HG02840 (cell line): Measurements from ENCODE around the gene RIPOR2.
"Not testable (repeated sequence)": the region's sequence is repeated elsewhere in the genome, so short reads cannot be mapped to it uniquely, and the experiment has no call there.

ENCODE experiments used
- ATAC-seq: cut with Tn5 transposase; IDR thresholded peaks from one replicate; pipeline ENCODE4 v1.9.1; 2021; ENCODE audit warnings: mild to moderate bottlenecking, moderate library complexity, moderate number of reproducible peaks; ENCODE audit not compliant: unreplicated experiment, low FRiP score

Gene RIPOR2

DNA sequence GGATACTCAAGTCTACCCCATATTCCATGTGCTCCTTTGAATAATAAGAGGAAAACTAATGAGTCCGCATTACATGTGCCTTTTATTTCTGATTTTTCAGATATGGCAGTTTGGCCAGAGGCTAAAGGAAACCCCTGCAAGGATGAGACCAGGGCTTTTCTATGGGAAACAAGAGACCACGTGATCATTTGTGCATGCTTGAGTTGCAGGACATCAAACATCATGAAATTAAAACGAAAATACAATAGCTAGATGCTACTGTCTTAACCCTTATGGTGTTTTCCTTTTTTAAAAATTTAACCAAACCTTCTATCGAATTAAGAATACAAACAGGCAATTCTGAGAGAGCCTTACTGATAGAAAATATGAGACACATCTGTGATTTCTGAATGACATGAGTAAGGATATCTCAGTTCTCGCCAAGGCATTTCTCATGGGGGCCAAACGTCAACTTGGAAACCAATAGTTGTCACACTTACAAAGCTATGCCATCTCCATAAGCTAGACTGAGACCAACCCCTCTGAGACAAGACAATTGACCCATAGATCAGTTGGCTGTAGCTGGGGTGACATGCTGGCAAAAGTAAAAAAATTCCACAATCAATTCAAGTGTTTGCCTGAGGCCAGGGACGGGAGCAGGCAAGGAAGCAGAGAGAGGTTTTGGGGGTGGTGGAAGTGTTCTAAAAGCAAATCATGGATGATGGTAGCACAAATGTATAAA lies 52.8 kb downstream of the RIPOR2 start:
- no peak for ATAC-seq

DNA sequence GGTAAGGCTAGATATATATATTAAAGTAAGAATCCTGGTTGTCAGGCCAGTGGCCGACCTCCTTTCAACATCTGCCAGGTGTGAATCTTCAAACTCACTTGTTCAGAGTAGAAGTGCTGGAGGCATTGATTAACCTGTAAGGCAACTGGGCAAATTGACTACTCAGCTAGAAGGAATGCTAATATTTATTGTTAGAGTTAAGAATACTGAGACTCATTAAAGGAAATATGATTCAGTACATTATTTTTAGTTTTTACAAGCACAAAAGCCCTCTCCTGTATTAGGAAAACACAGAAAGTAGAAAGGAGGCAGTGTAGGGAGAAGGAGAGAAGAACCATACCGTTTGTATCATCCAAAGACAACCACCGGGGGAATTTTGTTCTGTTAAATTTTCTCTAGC lies 53.5 kb downstream of the RIPOR2 start:
- no peak for ATAC-seq

DNA sequence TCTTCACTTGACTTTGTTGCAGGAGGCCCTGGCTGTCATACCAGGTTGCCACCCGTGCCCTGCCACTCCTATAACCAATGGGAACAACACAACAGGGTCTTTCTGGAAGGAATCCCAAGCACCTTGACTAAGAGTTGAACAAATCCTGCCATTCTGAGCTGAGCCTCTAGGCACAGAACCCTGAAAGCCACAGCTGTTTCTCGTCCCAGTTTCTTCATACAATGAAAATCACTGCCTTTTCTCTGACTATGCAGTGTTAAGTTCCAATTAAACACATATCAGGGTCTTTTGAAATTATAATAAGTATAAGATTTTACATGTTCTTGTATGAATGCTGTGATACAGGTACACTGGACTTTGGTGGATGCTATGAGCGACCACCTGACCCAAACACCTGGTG lies 54.4 kb downstream of the RIPOR2 start:
- ATAC-seq = no peak

DNA sequence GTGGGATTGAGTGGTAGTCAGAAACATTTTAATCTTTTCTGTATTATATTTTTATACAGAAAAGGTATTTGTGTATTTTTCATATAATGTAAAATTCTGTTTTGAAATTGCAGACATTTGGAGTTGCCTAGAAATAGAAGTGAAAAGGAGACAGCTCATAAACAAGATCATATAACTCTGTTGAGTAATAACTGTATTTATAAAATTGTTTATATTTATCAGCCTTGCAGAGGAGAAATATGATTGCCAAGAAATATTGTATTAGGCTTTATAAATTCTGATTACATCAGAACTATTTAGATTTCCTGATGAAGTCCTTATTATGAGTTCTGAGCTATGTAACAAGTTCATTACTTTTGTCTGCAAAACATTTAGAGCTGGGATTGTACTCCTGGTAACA lies 55.3 kb downstream of the RIPOR2 start:
- no peak for ATAC-seq

DNA sequence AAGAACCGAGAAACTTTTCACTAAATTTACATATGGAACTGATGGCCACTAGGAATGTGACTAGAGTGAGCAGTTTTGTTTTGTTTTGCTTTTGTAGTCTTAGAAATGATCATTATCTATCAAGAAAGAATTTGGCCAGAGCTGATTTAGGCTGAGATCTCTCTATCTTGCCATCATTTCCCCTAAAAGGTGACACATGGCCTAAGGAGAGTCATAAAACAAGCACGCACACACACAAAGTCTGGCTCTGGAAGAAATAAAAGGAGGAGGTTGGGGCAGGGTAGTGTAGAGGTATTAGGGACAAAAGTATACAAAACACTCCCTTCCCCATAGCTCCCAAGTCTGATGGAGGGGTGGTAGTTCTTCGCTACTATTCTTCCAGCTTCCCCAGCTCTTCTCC lies 56.4 kb downstream of the RIPOR2 start:
- ATAC-seq = no peak

DNA sequence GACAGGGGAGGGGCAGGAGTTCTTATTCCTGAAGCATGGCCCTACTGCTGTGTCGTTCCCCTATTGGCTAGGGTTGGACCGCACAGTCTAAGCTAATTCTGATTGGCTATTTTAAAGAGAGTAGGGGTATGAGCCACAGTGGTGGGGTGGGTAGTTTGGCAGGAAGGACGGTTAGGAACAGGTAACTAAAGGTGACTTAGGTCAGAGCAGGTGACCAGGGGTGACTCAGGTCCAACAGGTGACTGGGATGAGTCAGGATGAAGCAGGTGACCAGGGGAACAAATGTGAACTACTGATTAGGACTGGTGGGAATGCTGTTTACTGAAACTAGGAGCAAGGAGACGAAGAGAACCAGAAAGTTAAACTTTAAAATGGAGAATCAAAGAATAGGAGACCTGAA lies 58.0 kb downstream of the RIPOR2 start:
- not testable (repeated sequence) for ATAC-seq

DNA sequence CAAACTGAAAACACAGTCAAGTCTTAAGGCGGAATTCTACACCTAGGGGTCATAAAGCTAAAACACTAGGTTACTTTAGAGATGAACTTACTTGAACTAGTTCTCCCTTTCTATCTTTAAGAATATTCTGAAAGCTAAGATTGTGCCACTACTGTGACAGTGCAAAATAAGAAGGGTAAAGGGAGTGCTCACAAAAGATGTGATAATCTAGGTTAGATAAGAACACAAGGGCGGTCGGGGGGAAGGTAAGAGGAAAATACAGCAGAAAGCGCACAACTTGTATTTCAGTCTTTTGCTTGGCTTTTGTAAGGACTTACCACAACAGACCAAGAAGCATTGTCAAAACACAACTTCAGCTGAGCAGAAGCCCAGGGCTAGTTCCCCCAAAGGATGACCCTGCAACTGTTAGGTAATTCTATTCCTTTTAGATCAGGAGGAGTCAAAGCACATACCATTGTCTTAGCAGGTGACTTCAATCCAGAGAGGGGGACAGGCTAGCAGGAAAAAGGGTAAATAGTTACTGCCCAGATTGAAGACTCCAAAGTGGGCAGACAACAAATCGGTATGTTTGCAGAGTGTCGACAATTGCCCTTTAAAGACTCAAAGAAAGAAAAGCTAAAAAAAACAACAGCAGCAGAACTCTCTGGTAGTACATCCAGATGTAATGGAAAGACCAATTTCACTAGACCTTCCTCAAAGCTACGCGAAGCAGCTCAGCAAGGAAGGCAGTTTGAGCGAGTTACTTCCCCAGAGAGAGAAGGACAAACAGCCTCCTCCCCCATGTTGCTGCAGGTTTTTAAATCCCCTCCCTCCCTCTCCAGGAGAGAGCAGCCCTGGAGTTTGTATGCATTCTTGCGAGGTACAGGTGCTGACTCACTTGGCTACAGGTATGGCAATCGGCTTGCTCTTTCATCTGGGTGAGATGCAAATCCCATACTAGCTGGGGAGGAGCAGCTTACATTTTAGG lies 59.0 kb downstream of the RIPOR2 start:
- no peak for ATAC-seq

DNA sequence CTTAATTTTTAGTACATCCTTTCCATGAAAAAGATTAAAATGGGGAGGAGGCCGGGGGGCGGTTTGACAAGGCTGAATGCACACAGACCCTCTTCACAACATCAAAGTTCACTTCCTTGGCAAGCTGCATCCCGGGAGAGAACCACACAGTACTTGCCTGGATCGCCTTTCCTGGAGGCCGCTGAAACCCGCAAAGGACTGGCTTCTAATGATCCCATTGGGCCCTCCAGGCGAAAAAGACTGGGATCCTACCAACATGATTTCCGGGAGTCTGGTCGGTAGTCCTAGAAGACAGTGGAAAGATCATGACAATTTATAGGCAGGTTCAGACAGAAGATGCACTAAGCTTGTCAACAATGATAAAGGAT lies 60.2 kb downstream of the RIPOR2 start:
- no peak for ATAC-seq

DNA sequence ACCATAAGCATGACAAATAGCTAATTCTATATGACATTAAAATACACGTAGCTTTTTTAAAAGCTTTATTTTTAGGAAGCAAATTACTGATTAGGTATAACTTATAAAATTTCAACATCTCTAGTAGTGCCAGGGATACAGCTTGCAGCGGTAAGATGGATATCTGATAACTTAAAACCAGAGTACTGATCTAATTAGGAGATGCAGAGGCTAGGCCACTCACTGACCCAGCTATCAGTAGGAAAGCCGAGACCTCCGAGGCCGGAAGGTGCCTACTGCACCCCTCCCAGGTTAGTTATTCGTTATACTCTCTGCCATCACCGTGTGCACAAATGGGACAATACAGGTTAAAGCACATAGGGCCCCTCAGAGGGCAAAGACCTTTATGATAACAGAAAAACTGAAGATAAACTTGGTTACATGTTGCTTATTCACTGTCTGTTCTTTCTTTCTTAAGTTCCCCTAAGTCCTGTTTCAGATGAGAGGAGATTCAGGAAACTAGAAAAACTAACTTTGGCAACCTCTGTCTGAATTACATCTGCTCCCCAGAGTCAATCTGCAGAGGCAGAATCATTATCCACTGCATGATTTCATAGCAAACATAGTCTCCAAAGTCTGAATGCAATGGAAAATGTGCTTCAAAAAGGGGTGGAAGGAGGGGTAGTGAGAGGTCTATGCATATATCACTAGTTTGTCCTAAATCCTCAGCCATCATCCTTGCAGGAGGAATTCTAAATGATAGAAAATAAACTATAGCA lies 60.8 kb downstream of the RIPOR2 start:
- ATAC-seq = no peak

DNA sequence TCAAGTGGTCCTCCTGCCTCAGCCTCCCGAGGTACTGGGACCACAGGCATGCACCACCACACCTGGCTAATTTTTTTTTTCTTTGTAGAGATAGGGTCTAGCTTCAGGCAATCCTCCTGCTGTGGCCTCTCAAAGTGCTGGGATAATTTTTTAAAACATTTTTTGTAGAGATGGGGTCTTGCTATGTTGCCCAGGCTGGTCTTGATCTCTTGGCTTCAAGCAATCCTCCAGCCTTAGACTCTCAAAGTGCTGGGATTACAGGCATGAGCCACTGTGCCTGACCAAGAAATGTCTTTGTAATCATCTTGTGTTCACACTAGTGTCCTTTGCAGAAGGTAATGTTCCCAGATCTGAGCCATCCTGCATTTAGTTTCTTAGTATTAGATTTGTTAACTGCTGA lies 61.6 kb downstream of the RIPOR2 start:
- no peak for ATAC-seq

DNA sequence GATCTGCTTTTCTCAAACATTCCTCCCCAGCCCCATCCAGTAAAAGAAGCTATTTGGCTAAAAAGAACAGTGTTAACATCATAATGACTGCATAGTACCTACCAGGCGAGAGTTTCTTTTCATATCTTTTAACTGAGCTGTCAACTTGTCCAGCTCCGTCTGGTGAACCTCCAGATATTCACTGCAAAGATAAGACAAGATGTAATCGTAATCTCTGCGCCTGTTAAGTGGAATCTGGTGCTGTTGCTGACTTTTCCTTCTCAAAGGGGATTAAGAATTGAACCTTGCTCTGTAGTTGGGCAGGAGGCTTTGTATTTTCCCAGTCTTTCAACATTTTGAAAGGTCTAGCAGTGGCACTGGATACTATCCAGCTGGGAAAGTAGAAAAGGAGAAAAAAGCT lies 63.0 kb downstream of the RIPOR2 start:
- ATAC-seq = no peak

DNA sequence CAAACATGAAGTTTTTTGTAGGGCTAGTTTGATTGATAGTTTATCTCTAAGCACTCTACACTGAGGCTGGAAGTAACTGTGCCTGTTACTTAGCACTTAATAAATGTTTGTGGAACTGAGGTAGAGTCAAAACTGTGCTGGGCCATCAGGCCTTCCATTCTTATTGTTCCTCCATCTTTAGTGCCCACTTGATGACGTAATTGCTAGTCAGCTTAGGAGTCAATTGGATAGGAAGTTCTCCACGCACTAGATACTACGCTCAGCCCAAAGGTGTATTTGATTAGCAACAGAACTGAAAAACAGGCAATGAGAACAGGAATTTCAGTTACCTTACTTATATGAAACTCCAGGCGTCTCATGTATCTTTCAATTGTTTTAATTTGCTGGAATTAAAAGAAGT lies 67.0 kb downstream of the RIPOR2 start:
- ATAC-seq = no peak

DNA sequence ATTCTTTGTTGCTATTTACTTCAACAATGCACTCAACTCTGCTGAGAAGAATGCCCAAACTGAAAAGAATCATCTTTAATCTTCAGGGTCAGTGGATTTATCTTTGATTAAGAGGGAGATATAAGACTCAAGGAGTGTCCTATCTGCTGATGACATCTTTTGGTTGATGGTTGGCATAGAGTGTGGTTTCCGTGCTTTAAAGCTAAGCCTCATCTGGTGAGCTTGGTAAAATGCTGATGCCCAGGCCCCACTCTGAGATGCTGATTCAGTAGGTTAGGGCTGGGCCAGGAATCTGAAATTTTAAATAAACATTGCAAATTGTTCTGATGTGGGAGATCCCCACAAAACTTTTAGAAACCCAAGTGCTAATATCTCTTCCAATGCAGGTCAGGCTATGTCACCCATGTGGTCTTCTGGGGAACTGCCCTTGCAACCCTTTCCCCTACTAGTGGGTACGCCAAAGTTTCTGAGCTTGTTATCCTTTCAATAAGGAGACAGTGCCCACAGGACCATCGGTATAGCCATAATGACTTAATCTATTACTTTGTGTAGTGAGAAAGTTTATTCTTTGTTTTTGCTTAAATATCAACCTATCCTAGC lies 68.6 kb downstream of the RIPOR2 start:
- no peak for ATAC-seq

DNA sequence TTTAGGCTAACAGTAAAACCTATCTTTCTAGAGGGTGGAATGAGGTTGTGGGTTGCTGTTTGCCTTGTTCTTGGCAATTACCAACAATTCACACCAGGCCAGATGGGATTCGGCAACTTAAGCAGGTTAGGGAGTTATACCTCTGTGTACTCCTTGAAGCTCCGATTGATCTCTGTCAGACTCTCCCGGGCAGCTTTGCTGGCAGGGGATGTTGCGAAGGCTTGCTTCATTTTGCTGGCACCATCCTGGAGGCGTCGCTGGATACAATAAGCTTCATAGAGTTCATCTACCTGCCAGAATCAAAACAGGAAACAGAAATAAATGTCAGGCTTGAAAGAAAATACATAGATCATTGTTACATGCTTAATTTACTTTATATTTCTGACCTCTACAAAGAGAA lies 70.6 kb downstream of the RIPOR2 start:
- ATAC-seq = no peak

DNA sequence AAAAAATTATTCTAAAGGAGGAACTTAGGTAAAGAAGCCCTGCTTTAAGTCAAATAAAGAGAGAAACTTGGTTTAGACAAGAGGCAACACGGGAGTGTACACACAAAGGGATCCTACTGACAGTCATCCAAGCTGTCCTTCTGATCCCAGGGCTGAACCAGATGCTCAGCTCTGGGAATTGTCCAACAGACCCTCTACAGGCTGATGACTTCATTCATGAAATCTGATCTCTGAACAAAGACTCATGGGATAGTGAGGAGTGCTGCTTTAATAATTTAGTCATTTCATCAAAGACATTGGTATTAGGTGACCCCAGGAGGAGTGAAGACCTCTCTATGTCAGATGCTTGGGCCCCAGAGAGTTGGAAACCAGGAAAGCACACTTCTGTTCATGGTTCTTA lies 71.4 kb downstream of the RIPOR2 start:
- ATAC-seq = no peak

DNA sequence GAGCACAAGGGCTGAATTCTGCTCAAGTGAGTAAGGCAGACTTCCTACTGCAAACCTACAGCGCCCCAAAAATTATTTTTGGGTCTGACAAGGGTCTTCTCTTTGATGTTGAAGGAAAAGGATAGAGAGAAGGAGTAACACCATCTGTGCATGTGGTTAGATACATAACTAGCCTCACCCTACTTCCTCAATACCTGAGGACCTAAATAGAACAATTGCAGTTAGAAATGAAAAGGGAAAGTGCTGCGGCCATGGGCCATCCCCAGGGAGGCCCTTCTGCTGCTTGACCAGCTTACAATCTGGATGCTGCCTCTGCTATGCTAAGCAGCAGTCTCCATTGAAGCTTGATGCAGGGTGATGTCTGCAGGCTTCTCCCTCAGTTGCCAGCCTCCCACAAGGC lies 73.8 kb downstream of the RIPOR2 start:
- ATAC-seq = no peak

DNA sequence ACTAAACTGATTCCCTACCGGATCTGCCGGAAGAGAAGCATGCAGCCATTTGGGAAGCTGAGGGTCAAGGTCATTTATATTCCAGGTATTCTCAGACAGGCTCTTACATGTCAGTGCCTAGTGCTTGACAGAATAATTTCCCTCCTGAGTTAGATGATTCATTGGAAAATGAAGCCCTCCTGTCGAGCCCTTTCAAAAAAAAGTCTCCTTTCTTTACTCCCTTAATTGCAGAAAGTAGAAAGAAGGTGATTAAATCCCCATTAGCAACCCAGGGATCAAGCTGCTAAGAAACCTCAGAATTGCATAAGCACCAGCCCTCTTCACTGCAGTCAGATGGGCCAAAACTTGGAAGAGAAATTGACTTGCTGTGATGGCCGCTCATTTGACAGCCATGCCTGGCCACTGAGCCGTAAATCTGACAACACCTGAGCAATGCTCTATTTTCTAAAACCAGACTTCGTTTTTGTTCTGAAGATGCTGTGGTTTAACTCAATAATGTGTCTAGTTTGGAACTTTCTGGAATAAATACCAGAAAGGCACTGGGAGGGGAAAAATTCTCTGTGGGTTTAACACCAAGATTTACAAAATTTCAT lies 76.1 kb downstream of the RIPOR2 start:
- ATAC-seq = no peak

DNA sequence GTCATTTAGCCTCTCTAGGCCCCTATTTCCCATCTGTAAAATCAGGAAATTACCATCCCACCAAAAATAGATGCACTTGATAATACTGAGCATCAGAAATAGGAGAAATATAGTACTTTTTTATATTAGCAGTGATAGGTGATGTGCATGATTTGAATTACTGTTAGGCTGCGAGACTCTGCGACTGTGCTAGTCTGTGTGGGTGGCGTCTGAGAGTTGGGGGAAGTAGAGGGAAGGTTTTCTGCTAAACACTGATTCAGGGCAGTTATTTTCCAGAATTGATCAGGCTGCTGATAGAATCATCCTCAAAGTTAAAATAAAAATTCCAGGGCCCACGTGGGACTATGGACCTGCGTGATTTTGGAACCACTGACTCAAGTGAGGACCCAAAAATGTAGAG lies 76.6 kb downstream of the RIPOR2 start:
- ATAC-seq = no peak

DNA sequence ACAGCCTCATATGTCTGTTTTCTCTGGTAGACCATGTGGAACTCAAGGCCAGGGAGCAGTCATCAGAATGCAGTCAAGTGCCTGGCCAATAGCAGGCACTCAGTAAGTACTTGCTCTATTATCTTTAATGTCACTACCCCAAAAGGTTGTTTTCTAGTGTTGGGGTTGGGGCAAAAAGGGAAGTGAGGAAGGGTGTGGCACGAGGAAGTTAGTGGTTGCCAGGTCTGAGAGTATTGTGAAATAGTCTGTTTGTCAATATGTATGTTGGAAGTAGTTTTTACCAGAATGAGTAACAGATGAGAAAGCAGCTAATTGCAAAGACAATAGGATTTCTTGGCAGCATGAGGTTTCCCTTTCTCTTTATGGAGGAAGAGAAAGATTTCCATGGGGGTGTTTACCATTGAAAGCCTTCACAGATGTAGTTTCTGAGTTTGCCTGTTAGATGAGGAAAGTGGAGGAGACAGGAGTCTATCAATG lies 77.5 kb downstream of the RIPOR2 start:
- no peak for ATAC-seq
